Loucy (cell line): ENCODE results near the gene FRAS1.

Source experiments
- H2AFZ ChIP-seq: fragments of 200-600 bp; sonication (generic); 2 replicates; pipeline ENCODE4 v1.6.0; 2016; ENCODE audit warnings: antibody characterized with exemption, mild to moderate bottlenecking, low read length, moderate library complexity
- H3F3A ChIP-seq: fragments of 200-600 bp; 2 replicates; pipeline ENCODE4 v1.6.0; 2016; ENCODE audit warnings: antibody characterized with exemption, low read depth, mild to moderate bottlenecking
- H3K27me3 ChIP-seq: fragments of 200-600 bp; sonication (generic); 2 replicates; pipeline ENCODE4 v1.6.1; 2014; ENCODE audit warnings: low read length, mild to moderate bottlenecking; ENCODE audit not compliant: insufficient read depth, poor library complexity, severe bottlenecking
- H3K36me3 ChIP-seq: fragments of 200-600 bp; sonication (generic); 2 replicates; pipeline ENCODE4 v1.6.1; 2016; ENCODE audit warnings: low read length; ENCODE audit not compliant: insufficient read depth
- H3K4me1 ChIP-seq: fragments of 200-600 bp; sonication (generic); 2 replicates; pipeline ENCODE4 v1.5.1; 2014; ENCODE audit warnings: low read length, mild to moderate bottlenecking; ENCODE audit not compliant: insufficient read depth, poor library complexity, severe bottlenecking
- H3K4me2 ChIP-seq: fragments of 200-600 bp; sonication (generic); 2 replicates; pipeline ENCODE4 v1.6.0; 2014; ENCODE audit warnings: antibody characterized with exemption, low read length, low read depth, mild to moderate bottlenecking; ENCODE audit not compliant: poor library complexity, severe bottlenecking
- H3K4me3 ChIP-seq: fragments of 200-600 bp; sonication (generic); 2 replicates; pipeline ENCODE4 v1.5.1; 2014; ENCODE audit warnings: low read length, mild to moderate bottlenecking, mixed read lengths; ENCODE audit not compliant: poor library complexity, severe bottlenecking
- H3K79me2 ChIP-seq: fragments of 200-600 bp; sonication (generic); 2 replicates; pipeline ENCODE4 v1.6.1; 2014; ENCODE audit warnings: low read length; ENCODE audit not compliant: insufficient read depth
- H3K9ac ChIP-seq: fragments of 200-600 bp; sonication (generic); 2 replicates; pipeline ENCODE4 v1.6.0; 2014; ENCODE audit warnings: mild to moderate bottlenecking, low read depth, low read length, moderate library complexity; ENCODE audit not compliant: poor library complexity, severe bottlenecking
- H3K9me2 ChIP-seq: fragments of 200-600 bp; sonication (generic); replicated peaks from 2 replicates; pipeline ENCODE4 v1.6.1; 2016; ENCODE audit warnings: low read depth, low read length, mixed read lengths
- H3K9me3 ChIP-seq: fragments of 200-600 bp; sonication (generic); 2 replicates; pipeline ENCODE4 v1.6.1; 2014; ENCODE audit warnings: mild to moderate bottlenecking, antibody characterized with exemption, low read length, low read depth; ENCODE audit not compliant: insufficient read depth
- H4K20me1 ChIP-seq: fragments of 200-600 bp; sonication (generic); 2 replicates; pipeline ENCODE4 v1.6.0; 2014; ENCODE audit warnings: antibody characterized with exemption, low read length, mild to moderate bottlenecking; ENCODE audit not compliant: insufficient read depth, poor library complexity, severe bottlenecking
- CTCF ChIP-seq: fragments of 200-600 bp; sonication (generic); conservative IDR thresholded peaks from 2 replicates; pipeline ENCODE4 v1.5.1; 2014; ENCODE audit warnings: mild to moderate bottlenecking, antibody characterized with exemption, low read length
- EZH2phosphoT487 ChIP-seq: fragments of 200-600 bp; IDR thresholded peaks from 2 replicates; pipeline ENCODE4 v1.6.1; 2018; ENCODE audit warnings: antibody characterized with exemption, mild to moderate bottlenecking, moderate library complexity, borderline replicate concordance

Gene FRAS1

DNA sequence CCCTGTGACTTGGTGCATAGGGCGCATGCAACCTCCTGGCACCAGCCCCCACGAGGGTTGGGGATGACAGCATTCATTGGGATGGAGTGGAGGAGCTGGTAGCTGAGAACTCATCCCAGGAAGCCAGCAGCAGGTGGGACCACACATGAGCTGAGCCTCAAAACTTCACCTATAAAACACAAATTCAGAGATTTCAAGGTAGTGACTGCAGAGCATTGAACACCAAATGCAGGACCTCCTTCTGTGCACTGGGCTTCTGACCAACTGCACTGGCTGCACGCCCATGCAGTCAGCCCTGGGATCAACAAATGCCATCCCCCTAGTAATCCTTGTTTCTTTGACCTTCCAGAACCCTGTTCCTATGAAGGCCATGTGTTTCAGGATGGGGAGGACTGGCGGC, 197.8 kb downstream of the FRAS1 start:
- Histone ChIP-seq H3K9ac (no peak overlapping the region), H2AFZ (no peak overlapping the region), H3K36me3 (no peaks in the 10 kb centered on the region), H3K9me2 (no peaks in the 10 kb centered on the region), H3K9me3 (no peaks in the 10 kb centered on the region), H3F3A (no peaks in the 10 kb centered on the region), H3K79me2 (no peaks in the 10 kb centered on the region), H3K4me2 (no peak overlapping the region), H3K27me3 (no peaks in the 10 kb centered on the region), H3K4me3 (no peak overlapping the region), H4K20me1 (no peaks in the 10 kb centered on the region), H3K4me1 (no peaks in the 10 kb centered on the region)
- TF ChIP-seq EZH2phosphoT487 (no peak), CTCF (no peak)

DNA sequence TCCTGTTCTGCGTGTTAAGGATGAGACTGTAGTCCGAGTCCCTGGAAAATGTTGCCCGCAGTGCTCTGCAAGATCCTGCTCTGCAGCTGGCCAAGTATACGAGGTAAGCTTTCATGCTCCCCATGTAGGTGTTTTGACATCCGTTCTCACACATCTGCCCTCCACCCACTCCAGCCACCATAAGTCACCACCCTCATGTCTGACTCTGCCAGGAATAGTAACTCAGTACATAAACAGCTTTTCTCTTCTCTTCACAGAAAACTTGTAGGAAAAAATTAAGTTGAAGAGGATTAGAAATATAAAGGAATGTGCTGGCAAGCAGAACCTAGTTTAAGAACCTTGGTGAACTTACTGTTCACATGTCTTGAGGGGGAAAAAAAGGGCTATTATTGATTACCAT, 207.9 kb downstream of the FRAS1 start:
- no peak overlapping the region for H3K4me3 ChIP-seq
- H3K9me3 ChIP-seq: no peaks in the 10 kb centered on the region
- no peaks in the 10 kb centered on the region for H3K36me3 ChIP-seq
- H3K9me2 ChIP-seq: no peaks in the 10 kb centered on the region
- no peak overlapping the region for H2AFZ ChIP-seq
- no peak overlapping the region for H3K4me2 ChIP-seq
- no peak overlapping the region for H3K9ac ChIP-seq
- H3F3A ChIP-seq: no peaks in the 10 kb centered on the region
- H3K79me2 ChIP-seq: no peaks in the 10 kb centered on the region
- TF ChIP-seq EZH2phosphoT487 (no peak), CTCF (no peak)
- H3K27me3 ChIP-seq: no peaks in the 10 kb centered on the region
- no peaks in the 10 kb centered on the region for H4K20me1 ChIP-seq
- H3K4me1 ChIP-seq: peaks cover 19% of the 10 kb centered on the region

DNA sequence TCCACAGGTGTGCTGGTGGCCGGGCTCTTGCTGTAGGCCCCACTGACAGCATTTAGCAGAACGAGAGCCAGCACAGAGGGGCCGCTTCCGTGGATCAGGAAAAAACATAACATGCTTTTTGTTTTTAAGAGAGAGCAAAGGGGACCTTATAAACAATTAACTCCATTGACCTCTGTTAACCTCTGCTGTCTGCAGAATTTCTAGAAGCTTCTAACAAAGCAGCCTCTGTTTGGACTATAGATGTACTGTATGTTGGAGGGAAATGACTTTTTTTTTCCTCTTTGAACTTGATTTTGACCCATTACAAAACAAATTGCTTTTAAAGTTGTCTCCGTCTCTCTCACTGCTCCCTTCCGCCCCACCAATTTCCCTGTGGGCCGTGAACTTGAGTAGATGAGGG, 210.7 kb downstream of the FRAS1 start:
- H3K4me2 ChIP-seq: no peak overlapping the region
- H2AFZ ChIP-seq: no peak overlapping the region
- H4K20me1 ChIP-seq: no peaks in the 10 kb centered on the region
- TF ChIP-seq EZH2phosphoT487 (no peak), CTCF (no peak)
- H3K4me3 ChIP-seq: no peak overlapping the region
- H3K79me2 ChIP-seq: no peaks in the 10 kb centered on the region
- no peaks in the 10 kb centered on the region for H3K27me3 ChIP-seq
- no peaks in the 10 kb centered on the region for H3F3A ChIP-seq
- no peak overlapping the region for H3K9ac ChIP-seq
- H3K36me3 ChIP-seq: no peaks in the 10 kb centered on the region
- no peaks in the 10 kb centered on the region for H3K9me3 ChIP-seq
- peaks cover 17% of the 10 kb centered on the region for H3K4me1 ChIP-seq
- H3K9me2 ChIP-seq: no peaks in the 10 kb centered on the region
